ENCODE data around the gene PPM1H. TPM values are rescaled to one million over a fixed set of nuclear protein-coding genes. Genes with fewer than 3 reads are reported as not detected.
A peak's percentile ranks its signal among the peaks of the same experiment; 100 is the strongest.

Gene PPM1H
- total and polyA plus RNA-seq, 4 donors = 2.3 to 7.2 (median 4.1) TPM

DNA sequence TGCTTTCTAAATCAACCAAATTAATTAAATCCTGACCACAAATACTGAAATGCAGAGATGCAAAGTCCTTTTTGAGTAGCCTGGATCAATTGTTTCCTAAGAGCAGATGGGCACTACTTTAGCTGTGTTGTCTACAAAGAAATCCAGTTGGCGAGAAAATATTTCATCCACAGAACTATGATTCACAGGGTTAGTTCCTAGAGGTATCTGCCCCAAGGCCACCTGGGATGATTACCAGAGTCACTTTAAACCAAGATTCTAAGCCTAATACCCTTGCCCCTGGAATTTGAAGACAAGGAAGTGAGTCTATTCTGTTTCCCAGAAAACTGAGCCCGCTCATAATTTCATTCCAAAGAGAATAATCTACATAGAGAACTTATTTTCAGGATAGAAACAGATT is 198.4 kb downstream of the PPM1H start:
- H3K9ac ChIP-seq (ENCODE audit: low read depth in 1 of 2, low read length in 2 of 2) = no peak overlapping the region
- H3K4me1 ChIP-seq (ENCODE audit: control insufficient read depth in 4 of 4, insufficient read depth in 4 of 4, low read length in 3 of 4) = no peaks in the 10 kb centered on the region
- no peak overlapping the region for H3K27ac ChIP-seq (ENCODE audit: low read depth in 1 of 2, low read length in 2 of 2)
- H3K9me3 ChIP-seq (ENCODE audit: control insufficient read depth in 4 of 4, low read length in 3 of 4) = no peaks in the 10 kb centered on the region
- WGBS = 96% methylated on average over 2 of the region's 2 CpGs
- peaks cover 0 to 2% (median 0%) of the 10 kb centered on the region in 4 donors for H3K36me3 ChIP-seq (ENCODE audit: control insufficient read depth in 4 of 4, insufficient read depth in 3 of 4, low read depth in 1 of 4, low read length in 3 of 4)
- no peak overlapping the region for H3K4me3 ChIP-seq (ENCODE audit: low read depth in 1 of 3, low read length in 3 of 3)
- no peaks in the 10 kb centered on the region for H3K27me3 ChIP-seq (ENCODE audit: control insufficient read depth in 4 of 4, insufficient read depth in 4 of 4, low read length in 3 of 4)
- TF ChIP-seq, protein P1, sequence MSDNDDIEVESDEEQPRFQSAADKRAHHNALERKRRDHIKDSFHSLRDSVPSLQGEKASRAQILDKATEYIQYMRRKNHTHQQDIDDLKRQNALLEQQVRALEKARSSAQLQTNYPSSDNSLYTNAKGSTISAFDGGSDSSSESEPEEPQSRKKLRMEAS (IDR thresholded peaks at IDR 0.05) = no peak
- TF ChIP-seq YY1 (IDR thresholded peaks at IDR 0.05) = no peak
- TF ChIP-seq EGR1 (IDR thresholded peaks at IDR 0.05; ENCODE audit: low read depth in 2 of 2) = no peak
- TF ChIP-seq RXRA (IDR thresholded peaks at IDR 0.05) = no peak
- TF ChIP-seq SP1 (IDR thresholded peaks at IDR 0.05) = no peak
- no peak for TF ChIP-seq ATF3 (IDR thresholded peaks at IDR 0.05)
- no peak for DNase-seq (ENCODE audit: low spot score)

- peaks cover 0 to 3% (median 0%) of the 10 kb centered on the region in 4 donors for H3K4me1 ChIP-seq (ENCODE audit: control insufficient read depth in 4 of 4, insufficient read depth in 4 of 4, low read length in 3 of 4)
- no peak overlapping the region for H3K9ac ChIP-seq (ENCODE audit: low read depth in 1 of 2, low read length in 2 of 2)
- no peak for DNase-seq (ENCODE audit: low spot score)
- no peak overlapping the region for H3K4me3 ChIP-seq (ENCODE audit: low read depth in 1 of 3, low read length in 3 of 3)
- no peak overlapping the region for H3K27ac ChIP-seq (ENCODE audit: low read depth in 1 of 2, low read length in 2 of 2)
- peaks cover 0 to 2% (median 0%) of the 10 kb centered on the region in 4 donors for H3K36me3 ChIP-seq (ENCODE audit: control insufficient read depth in 4 of 4, insufficient read depth in 3 of 4, low read depth in 1 of 4, low read length in 3 of 4)
- no peak for TF ChIP-seq RAD21 (IDR thresholded peaks at IDR 0.05)
- TF ChIP-seq JUND (IDR thresholded peaks at IDR 0.05) = peak; percentile 26 to 38
- TF ChIP-seq EGR1 (IDR thresholded peaks at IDR 0.05; ENCODE audit: low read depth in 2 of 2) = no peak
- no peak for TF ChIP-seq ATF3 (IDR thresholded peaks at IDR 0.05)
- no peak for TF ChIP-seq FOXA2 (IDR thresholded peaks at IDR 0.05)
- H3K9me3 ChIP-seq (ENCODE audit: control insufficient read depth in 4 of 4, low read length in 3 of 4) = no peaks in the 10 kb centered on the region
- no peaks in the 10 kb centered on the region for H3K27me3 ChIP-seq (ENCODE audit: control insufficient read depth in 4 of 4, insufficient read depth in 4 of 4, low read length in 3 of 4)
- WGBS = 87% methylated on average over 8 of the region's 8 CpGs
These were observed 202.0 kb downstream of the PPM1H start for GRCh38 chr12:62732861-62733427.

DNA sequence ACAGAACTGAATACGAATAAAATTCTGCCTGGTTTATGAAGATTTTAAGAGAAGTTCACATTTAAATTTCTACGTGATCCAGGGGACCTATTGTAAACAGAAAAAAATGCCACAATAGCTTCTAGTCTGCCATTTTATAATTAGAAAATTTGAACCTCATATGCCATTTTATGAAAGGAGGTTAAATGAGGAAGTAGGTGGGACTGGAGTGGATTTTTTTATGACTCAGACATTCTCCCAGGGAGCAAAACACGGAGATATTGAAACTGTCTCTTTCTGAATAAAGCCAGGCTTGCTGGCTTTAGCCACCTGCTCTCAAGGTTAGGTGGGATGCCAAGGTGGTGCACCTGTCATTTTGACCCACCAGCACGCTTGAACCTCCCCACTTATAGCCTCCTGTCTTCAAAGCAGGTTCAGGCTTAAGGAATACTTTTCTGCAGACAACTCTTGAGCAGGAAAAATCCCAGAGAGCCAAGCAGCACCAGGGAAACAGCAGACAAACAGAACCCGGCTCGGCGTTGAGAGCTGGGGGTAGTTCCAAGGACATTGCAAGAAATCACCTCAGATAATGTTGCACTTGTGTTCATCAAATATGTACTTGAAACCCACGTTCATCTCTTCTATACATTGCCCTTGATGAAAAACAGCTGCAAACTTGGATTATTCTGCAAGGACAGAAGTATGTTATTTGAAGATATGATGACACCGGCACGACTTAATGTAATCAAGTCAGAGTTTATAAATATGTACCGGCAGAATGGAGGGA is 203.7 kb downstream of the PPM1H start:
- H3K9ac ChIP-seq (ENCODE audit: low read depth in 1 of 2, low read length in 2 of 2) = no peak overlapping the region
- H3K27me3 ChIP-seq (ENCODE audit: control insufficient read depth in 4 of 4, insufficient read depth in 4 of 4, low read length in 3 of 4) = no peaks in the 10 kb centered on the region
- no peak overlapping the region for H3K4me3 ChIP-seq (ENCODE audit: low read depth in 1 of 3, low read length in 3 of 3)
- no peak for DNase-seq (ENCODE audit: low spot score)
- 82% methylated on average over 11 of the region's 11 CpGs for WGBS
- H3K4me1 ChIP-seq (ENCODE audit: control insufficient read depth in 4 of 4, insufficient read depth in 4 of 4, low read length in 3 of 4) = peaks cover 0 to 3% (median 0%) of the 10 kb centered on the region in 4 donors
- H3K27ac ChIP-seq (ENCODE audit: low read depth in 1 of 2, low read length in 2 of 2) = no peak overlapping the region
- no peaks in the 10 kb centered on the region for H3K9me3 ChIP-seq (ENCODE audit: control insufficient read depth in 4 of 4, low read length in 3 of 4)
- no peaks in the 10 kb centered on the region for H3K36me3 ChIP-seq (ENCODE audit: control insufficient read depth in 4 of 4, insufficient read depth in 3 of 4, low read depth in 1 of 4, low read length in 3 of 4)
- TF ChIP-seq YY1 (IDR thresholded peaks at IDR 0.05) = no peak
- TF ChIP-seq, protein P2, sequence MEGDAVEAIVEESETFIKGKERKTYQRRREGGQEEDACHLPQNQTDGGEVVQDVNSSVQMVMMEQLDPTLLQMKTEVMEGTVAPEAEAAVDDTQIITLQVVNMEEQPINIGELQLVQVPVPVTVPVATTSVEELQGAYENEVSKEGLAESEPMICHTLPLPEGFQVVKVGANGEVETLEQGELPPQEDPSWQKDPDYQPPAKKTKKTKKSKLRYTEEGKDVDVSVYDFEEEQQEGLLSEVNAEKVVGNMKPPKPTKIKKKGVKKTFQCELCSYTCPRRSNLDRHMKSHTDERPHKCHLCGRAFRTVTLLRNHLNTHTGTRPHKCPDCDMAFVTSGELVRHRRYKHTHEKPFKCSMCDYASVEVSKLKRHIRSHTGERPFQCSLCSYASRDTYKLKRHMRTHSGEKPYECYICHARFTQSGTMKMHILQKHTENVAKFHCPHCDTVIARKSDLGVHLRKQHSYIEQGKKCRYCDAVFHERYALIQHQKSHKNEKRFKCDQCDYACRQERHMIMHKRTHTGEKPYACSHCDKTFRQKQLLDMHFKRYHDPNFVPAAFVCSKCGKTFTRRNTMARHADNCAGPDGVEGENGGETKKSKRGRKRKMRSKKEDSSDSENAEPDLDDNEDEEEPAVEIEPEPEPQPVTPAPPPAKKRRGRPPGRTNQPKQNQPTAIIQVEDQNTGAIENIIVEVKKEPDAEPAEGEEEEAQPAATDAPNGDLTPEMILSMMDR (IDR thresholded peaks at IDR 0.05; ENCODE audit: low read depth, low read length, missing input control) = no peak
- TF ChIP-seq FOXA1 (IDR thresholded peaks at IDR 0.05) = no peak
- no peak for TF ChIP-seq JUND (IDR thresholded peaks at IDR 0.05)
- TF ChIP-seq RXRA (IDR thresholded peaks at IDR 0.05) = no peak
- TF ChIP-seq RAD21 (IDR thresholded peaks at IDR 0.05) = no peak
- TF ChIP-seq SP1 (IDR thresholded peaks at IDR 0.05) = no peak
- no peak for TF ChIP-seq EGR1 (IDR thresholded peaks at IDR 0.05; ENCODE audit: low read depth in 2 of 2)
- TF ChIP-seq NR2F2 (IDR thresholded peaks at IDR 0.05) = no peak
- no peak for TF ChIP-seq ATF3 (IDR thresholded peaks at IDR 0.05)
- TF ChIP-seq HNF4A (conservative IDR thresholded peaks at IDR 0.05) = no peak
- no peak for TF ChIP-seq ZBTB33 (IDR thresholded peaks at IDR 0.05)
- TF ChIP-seq, protein P1 (IDR thresholded peaks at IDR 0.05) = no peak
- TF ChIP-seq TAF1 (conservative IDR thresholded peaks at IDR 0.05) = no peak
- no peak for TF ChIP-seq GABPA (IDR thresholded peaks at IDR 0.05 in 1 of 2, conservative IDR thresholded peaks at IDR 0.05 in 1 of 2)
- no peak for TF ChIP-seq FOXA2 (IDR thresholded peaks at IDR 0.05)

Data from liver (tissue), 9 donors.